ENCODE results near the gene FAAP20.

DNA sequence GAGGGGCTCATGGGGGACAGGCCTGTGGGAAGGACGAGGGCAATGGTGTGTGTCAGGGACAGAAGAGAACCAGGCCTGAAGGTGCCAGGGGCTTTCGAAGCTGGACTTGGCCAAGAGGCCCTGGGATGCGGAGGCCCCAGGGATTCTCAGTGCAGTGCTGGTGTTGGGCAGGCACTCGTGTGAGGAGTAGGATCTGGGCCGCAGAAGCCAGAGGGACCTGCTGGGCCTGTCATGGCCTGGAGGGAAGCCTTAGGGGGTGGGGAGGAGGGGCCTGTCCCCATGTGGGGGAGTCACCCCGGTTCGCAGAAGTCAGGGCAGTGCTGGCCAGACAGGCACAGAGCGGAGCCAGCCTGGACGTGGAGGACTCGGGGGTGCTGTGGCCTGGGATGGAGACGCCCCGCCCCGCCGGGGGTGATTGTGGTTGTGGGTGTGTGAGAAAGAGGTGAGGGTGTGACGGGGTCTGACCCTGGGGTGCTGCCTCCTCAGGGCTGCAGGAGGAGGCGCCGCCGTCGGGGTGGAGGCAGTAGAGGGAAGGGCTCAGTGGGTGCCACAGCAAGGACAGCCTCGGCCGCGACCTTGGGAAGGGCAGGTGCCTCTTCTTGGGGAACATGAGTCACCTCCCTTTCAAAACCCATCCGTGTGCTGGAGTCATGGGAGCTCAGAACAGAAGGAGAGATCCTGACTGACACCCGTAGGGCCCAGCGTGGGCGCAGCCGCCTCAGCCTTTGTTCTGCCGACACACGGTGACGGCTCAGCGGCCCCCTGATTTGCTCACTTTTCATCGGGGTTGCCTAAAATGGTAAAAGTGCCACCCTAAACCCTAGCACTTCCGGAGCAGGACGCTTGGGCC is 33.9 kb downstream of the FAAP20 start:
- no peak for TF ChIP-seq CTCF (conservative IDR thresholded peaks at IDR 0.05)
- TF ChIP-seq EZH2 (IDR thresholded peaks at IDR 0.05; ENCODE audit: low read depth) = no peak

Measured in PC-9 (cell line).